Testis (tissue), 2 donors: ENCODE results near the gene HSFX2.
"Not testable (repeated sequence)": the region's sequence is repeated elsewhere in the genome, so short reads cannot be mapped to it uniquely, and the experiment has no call there.

Experiments used
- POLR2A ChIP-seq: fragments of 450-650 bp; IDR thresholded peaks from one replicate; pipeline ENCODE4 v1.6.1; 2017; ENCODE audit warnings: antibody characterized with exemption, mild to moderate bottlenecking, moderate library complexity
- TF ChIP-seq, protein P1 (sequence below), 3 experiments: fragments of 450-650 bp in 2 of 3; fragments of 200-600 bp in 1 of 3; sonication (generic) in 1 of 3; IDR thresholded peaks; one replicate each; pipeline ENCODE4 v1.5.1; 2016 to 2019; ENCODE audit warnings: antibody characterized with exemption in 3 of 3, mild to moderate bottlenecking in 2 of 3, moderate library complexity in 1 of 3

DNA sequence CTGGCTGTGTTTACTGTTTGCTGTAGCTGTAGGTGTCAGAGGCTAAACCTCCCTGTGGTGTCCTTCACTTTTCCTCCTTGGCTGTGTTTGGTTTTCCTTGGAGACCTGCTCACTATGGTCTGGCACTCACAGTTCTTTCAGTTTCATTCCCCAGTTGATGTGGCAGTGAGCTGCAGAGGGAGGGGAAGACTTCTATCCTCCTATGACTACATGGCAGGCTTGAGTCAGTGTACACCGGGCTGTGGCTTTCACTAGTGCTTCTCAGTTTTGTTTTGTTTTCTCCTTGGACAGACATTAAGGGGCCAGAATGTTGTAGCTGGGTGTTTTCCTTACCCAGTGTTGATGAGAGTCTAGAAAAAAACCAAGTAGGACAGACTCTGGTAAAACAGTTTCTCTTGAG, 21.7 kb downstream of the HSFX2 start:
- TF ChIP-seq, protein P1, sequence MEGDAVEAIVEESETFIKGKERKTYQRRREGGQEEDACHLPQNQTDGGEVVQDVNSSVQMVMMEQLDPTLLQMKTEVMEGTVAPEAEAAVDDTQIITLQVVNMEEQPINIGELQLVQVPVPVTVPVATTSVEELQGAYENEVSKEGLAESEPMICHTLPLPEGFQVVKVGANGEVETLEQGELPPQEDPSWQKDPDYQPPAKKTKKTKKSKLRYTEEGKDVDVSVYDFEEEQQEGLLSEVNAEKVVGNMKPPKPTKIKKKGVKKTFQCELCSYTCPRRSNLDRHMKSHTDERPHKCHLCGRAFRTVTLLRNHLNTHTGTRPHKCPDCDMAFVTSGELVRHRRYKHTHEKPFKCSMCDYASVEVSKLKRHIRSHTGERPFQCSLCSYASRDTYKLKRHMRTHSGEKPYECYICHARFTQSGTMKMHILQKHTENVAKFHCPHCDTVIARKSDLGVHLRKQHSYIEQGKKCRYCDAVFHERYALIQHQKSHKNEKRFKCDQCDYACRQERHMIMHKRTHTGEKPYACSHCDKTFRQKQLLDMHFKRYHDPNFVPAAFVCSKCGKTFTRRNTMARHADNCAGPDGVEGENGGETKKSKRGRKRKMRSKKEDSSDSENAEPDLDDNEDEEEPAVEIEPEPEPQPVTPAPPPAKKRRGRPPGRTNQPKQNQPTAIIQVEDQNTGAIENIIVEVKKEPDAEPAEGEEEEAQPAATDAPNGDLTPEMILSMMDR (IDR thresholded peaks at IDR 0.05), result not testable (repeated sequence)
- not testable (repeated sequence) for TF ChIP-seq POLR2A
